ENCODE results near the gene NOTUM.

DNA sequence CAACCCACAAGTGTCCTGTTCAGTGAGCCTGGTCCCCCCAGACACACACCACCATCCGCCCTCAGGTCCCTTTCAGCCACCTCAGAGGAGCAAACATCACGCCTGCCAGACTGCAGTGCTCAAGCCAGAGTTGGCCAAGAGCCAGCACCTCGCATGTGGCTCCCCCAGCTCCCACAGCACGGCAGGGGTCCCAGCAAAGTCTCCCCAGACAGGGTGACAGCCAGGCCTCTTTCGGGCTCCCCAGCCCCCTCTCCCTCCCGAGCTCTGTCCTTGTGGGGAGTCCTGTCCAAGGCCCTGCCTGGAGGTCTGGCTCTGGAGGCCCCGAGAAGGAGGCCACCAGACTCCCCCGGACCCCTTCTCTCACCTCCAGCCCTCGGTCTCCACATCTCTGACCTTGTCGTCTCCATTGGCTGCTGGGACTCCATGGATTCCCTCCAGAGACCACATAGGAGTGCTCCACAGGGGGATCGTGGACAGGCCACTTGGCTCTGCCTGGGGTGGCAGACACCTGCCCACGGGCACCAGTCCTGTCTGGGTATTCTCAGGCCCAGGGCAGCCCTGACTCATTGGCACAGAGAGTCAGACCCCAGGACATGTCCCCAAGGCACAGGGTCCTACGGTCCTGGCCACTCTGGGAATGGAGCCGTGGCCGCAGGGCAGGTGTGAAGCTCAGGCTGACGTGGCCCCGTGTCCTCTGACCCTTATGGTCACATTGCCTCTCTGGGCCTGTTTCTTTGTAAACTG, 12.2 kb downstream of the NOTUM start:
- TF ChIP-seq TEAD4 (IDR thresholded peaks at IDR 0.05) (no peak), CREB1 (IDR thresholded peaks at IDR 0.05; ENCODE audit: low read depth) (no peak), EP300 (IDR thresholded peaks at IDR 0.05; ENCODE audit: borderline replicate concordance) (no peak), TAF1 (IDR thresholded peaks at IDR 0.05; ENCODE audit: low read depth) (no peak), RAD21 (IDR thresholded peaks at IDR 0.05; ENCODE audit: low read depth) (no peak)
